Panc1 (cell line): ENCODE data around the gene ABL1.

Experiments
- CTCF ChIP-seq: fragments of 450-650 bp; IDR thresholded peaks from 2 replicates; pipeline ENCODE4 v1.5.1; 2017; ENCODE audit warnings: mild to moderate bottlenecking
- POLR2AphosphoS5 ChIP-seq: IDR thresholded peaks from 2 replicates; pipeline ENCODE4 v1.6.1; 2012; ENCODE audit warnings: mild to moderate bottlenecking, low read depth, low read length, moderate library complexity
- REST ChIP-seq, 2 experiments: IDR thresholded peaks; 2 replicates each; pipeline ENCODE4 v1.6.1; 2011 to 2012; ENCODE audit warnings: low read depth in 2 of 2, control low read depth in 1 of 2, low read length in 1 of 2, mild to moderate bottlenecking in 1 of 2, moderate library complexity in 1 of 2; ENCODE audit not compliant: insufficient read depth in 1 of 2
- SIN3A ChIP-seq: IDR thresholded peaks from 2 replicates; pipeline ENCODE4 v1.6.1; 2012; ENCODE audit warnings: low read depth, mild to moderate bottlenecking, low read length, moderate library complexity, borderline replicate concordance; ENCODE audit not compliant: insufficient read depth
- TCF7L2 ChIP-seq: IDR thresholded peaks from 2 replicates; pipeline ENCODE4 v1.6.1; 2011; ENCODE audit warnings: mild to moderate bottlenecking, low read depth, low read length, inconsistent platforms

GRCh38 chr9:130862747-130863146 lies 27.7 kb downstream of the ABL1 start:
- TF ChIP-seq CTCF: no peak
- no peak for TF ChIP-seq POLR2AphosphoS5
- TF ChIP-seq REST (IDR thresholded peaks at IDR 0.05; ENCODE audit: insufficient read depth in 1 of 2, low read depth in 2 of 2, low read length in 1 of 2): no peak
- no peak for TF ChIP-seq SIN3A
- no peak for TF ChIP-seq TCF7L2
